HEK293 (cell line): ENCODE data around the gene CLDN16.

Experiments
- KLF16 ChIP-seq: fragments of 450-650 bp; formaldehyde crosslinking; IDR thresholded peaks from 2 replicates; pipeline ENCODE4 v1.5.1; 2017; ENCODE audit warnings: missing biosample characterization, missing genetic modification characterization
- SCRT1 ChIP-seq: fragments of 450-650 bp; formaldehyde crosslinking; IDR thresholded peaks from 2 replicates; pipeline ENCODE4 v1.5.1; 2016; ENCODE audit warnings: missing biosample characterization, missing genetic modification characterization, borderline replicate concordance
- YY1 ChIP-seq: fragments of 450-650 bp; formaldehyde crosslinking; IDR thresholded peaks from 2 replicates; pipeline ENCODE4 v1.5.1; 2018; ENCODE audit warnings: missing biosample characterization, missing genetic modification characterization
- ZBTB11 ChIP-seq: fragments of 450-650 bp; formaldehyde crosslinking; conservative IDR thresholded peaks from 2 replicates; pipeline ENCODE4 v1.5.1; 2016; ENCODE audit warnings: low read depth, missing biosample characterization, missing genetic modification characterization
- ZNF2 ChIP-seq: fragments of 450-650 bp; formaldehyde crosslinking; IDR thresholded peaks from 2 replicates; pipeline ENCODE4 v1.5.1; 2016; ENCODE audit warnings: missing biosample characterization, missing genetic modification characterization
- ZNF426 ChIP-seq: fragments of 450-650 bp; formaldehyde crosslinking; IDR thresholded peaks from 2 replicates; pipeline ENCODE4 v1.5.1; 2017; ENCODE audit warnings: missing biosample characterization, missing genetic modification characterization, mild to moderate bottlenecking, inconsistent platforms, moderate library complexity
- ZNF585B ChIP-seq: fragments of 450-650 bp; formaldehyde crosslinking; IDR thresholded peaks from 2 replicates; pipeline ENCODE4 v1.5.1; 2016; ENCODE audit warnings: missing biosample characterization, missing genetic modification characterization
- ZNF704 ChIP-seq: fragments of 450-650 bp; formaldehyde crosslinking; IDR thresholded peaks from 2 replicates; pipeline ENCODE4 v1.5.1; 2016; ENCODE audit warnings: missing biosample characterization, missing genetic modification characterization
- ZSCAN30 ChIP-seq: fragments of 450-650 bp; IDR thresholded peaks from 2 replicates; pipeline ENCODE4 v1.5.1; 2018; ENCODE audit warnings: missing biosample characterization, mild to moderate bottlenecking, missing genetic modification characterization, moderate library complexity
- TF ChIP-seq, protein P1 (sequence below): fragments of 450-650 bp; formaldehyde crosslinking; IDR thresholded peaks from 2 replicates; pipeline ENCODE4 v1.5.1; 2016; ENCODE audit warnings: missing biosample characterization, missing genetic modification characterization
- TF ChIP-seq, protein P2 (sequence below): fragments of 450-650 bp; formaldehyde crosslinking; IDR thresholded peaks from 2 replicates; pipeline ENCODE4 v1.5.1; 2016; ENCODE audit warnings: missing biosample characterization, missing genetic modification characterization

- TF ChIP-seq ZNF704 (tag by site-specific recombination), result no peak
- TF ChIP-seq, protein P1, sequence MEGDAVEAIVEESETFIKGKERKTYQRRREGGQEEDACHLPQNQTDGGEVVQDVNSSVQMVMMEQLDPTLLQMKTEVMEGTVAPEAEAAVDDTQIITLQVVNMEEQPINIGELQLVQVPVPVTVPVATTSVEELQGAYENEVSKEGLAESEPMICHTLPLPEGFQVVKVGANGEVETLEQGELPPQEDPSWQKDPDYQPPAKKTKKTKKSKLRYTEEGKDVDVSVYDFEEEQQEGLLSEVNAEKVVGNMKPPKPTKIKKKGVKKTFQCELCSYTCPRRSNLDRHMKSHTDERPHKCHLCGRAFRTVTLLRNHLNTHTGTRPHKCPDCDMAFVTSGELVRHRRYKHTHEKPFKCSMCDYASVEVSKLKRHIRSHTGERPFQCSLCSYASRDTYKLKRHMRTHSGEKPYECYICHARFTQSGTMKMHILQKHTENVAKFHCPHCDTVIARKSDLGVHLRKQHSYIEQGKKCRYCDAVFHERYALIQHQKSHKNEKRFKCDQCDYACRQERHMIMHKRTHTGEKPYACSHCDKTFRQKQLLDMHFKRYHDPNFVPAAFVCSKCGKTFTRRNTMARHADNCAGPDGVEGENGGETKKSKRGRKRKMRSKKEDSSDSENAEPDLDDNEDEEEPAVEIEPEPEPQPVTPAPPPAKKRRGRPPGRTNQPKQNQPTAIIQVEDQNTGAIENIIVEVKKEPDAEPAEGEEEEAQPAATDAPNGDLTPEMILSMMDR, result no peak
- TF ChIP-seq ZNF585B (tag by site-specific recombination), result no peak
- no peak for TF ChIP-seq ZSCAN30 (tag by site-specific recombination)
- TF ChIP-seq KLF16 (tag by site-specific recombination), result no peak
- TF ChIP-seq ZBTB11 (tag by site-specific recombination), result no peak
- no peak for TF ChIP-seq ZNF2 (tag by site-specific recombination)
- no peak for TF ChIP-seq YY1 (tag by site-specific recombination)
- no peak for TF ChIP-seq SCRT1 (tag by site-specific recombination)
- TF ChIP-seq, protein P2, sequence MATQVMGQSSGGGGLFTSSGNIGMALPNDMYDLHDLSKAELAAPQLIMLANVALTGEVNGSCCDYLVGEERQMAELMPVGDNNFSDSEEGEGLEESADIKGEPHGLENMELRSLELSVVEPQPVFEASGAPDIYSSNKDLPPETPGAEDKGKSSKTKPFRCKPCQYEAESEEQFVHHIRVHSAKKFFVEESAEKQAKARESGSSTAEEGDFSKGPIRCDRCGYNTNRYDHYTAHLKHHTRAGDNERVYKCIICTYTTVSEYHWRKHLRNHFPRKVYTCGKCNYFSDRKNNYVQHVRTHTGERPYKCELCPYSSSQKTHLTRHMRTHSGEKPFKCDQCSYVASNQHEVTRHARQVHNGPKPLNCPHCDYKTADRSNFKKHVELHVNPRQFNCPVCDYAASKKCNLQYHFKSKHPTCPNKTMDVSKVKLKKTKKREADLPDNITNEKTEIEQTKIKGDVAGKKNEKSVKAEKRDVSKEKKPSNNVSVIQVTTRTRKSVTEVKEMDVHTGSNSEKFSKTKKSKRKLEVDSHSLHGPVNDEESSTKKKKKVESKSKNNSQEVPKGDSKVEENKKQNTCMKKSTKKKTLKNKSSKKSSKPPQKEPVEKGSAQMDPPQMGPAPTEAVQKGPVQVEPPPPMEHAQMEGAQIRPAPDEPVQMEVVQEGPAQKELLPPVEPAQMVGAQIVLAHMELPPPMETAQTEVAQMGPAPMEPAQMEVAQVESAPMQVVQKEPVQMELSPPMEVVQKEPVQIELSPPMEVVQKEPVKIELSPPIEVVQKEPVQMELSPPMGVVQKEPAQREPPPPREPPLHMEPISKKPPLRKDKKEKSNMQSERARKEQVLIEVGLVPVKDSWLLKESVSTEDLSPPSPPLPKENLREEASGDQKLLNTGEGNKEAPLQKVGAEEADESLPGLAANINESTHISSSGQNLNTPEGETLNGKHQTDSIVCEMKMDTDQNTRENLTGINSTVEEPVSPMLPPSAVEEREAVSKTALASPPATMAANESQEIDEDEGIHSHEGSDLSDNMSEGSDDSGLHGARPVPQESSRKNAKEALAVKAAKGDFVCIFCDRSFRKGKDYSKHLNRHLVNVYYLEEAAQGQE (tag by site-specific recombination), result no peak
- TF ChIP-seq ZNF426 (tag by site-specific recombination), result no peak
Observed at GRCh38 chr3:190375246-190375645, 12.7 kb upstream of the CLDN16 start.
